GM19043 (cell line): ENCODE results near the gene GDI2.
A peak's percentile ranks its signal among the peaks of the same experiment; 100 is the strongest.
"Not testable (repeated sequence)": the region's sequence is repeated elsewhere in the genome, so short reads cannot be mapped to it uniquely, and the experiment has no call there.

ENCODE experiments used
- ATAC-seq: cut with Tn5 transposase; IDR thresholded peaks from one replicate; pipeline ENCODE4 v1.9.1; 2021; ENCODE audit warnings: low read depth; ENCODE audit not compliant: unreplicated experiment

GDI2 gene

DNA sequence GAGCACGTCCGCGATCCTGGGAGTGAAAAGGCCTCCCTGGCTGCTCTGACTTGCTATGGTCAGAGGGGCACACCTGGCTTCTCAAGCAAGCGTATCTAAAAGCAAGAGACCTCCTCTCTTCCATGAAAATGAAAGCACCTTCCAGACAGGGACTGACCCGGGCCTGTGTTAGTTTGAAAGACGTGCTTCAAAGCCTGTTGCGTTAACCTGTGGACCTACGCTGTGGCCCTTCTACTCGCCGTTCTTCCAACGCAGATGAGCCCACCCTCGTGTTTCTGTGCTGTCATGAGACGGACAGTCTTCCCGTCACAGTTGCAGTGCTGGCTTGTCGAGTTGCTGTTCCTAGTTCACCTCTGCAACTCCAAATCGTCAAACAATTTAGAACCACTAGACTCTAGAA is 15.5 kb upstream of the GDI2 start:
- ATAC-seq: no peak

DNA sequence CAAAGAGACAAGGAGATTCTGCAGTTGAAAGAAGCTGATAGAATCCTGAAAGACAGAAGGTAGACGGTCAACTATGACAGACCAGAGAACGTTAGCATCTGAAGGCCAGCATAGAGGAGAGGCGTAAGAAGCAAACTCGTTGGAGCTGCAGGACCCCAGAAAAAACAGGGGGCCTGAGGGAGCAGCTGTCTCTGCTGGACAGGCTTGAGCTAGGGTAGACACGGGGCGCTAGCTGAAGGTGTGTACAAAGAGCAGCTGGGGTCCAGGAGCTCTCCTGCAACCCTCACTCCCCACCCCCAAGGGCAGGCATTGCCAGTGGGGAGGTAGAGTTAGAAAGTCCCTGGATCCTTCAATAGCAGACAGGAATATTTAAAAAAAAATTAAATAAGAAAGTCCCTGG is 14.6 kb upstream of the GDI2 start:
- no peak for ATAC-seq

DNA sequence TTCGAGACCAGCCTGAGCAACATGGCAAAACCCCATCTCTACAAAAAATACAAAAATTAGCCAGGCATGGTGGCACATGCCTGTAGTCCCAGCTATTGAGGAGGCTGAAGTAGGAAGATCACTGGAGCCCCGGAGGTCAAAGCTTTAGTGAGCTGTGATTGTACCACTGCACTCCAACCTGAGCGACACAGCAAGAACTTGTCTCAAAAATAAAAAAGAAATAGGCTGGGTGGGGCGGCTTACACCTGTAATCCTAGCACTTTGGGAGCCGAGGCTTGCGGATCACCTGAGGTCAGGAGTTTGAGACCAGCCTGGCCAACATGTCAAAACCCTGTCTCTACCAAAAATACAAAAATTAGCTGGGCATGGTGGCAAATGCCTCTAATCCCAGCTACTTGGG is 13.3 kb upstream of the GDI2 start:
- ATAC-seq: not testable (repeated sequence)

DNA sequence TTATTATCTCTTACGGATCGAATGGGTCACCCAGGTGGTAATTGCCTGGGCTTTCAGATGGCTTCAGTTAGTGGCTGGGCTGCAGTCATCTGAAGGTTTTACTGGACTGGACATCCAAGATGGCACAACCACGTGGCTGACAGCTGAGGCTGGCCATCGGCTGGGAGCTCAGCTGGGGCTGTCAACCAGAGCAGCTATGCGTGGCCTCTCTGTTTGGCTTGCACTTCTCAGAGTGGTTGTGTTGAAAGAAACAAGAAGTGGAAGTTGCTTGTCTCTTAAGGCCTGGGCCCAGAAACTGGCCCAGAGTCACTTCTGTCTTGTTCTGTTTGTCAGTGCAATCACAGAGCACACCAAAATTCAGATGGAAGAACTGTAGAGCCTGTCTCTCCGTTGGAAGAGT is 5.7 kb upstream of the GDI2 start:
- peak; percentile 47 for ATAC-seq

DNA sequence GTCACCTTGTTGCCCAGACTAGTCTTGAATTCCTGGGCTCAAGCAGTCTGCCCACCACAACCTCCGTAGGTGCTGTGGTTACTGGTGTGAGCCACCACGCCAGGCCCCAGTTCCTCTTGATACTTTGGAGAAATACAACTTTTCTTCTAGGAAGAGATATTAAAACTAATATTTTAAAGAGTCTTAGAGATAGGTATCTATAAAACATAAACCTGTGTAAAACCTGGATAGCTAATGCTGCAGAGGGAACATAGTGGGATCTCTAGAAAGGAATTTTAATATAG is 4.8 kb upstream of the GDI2 start:
- ATAC-seq: no peak

DNA sequence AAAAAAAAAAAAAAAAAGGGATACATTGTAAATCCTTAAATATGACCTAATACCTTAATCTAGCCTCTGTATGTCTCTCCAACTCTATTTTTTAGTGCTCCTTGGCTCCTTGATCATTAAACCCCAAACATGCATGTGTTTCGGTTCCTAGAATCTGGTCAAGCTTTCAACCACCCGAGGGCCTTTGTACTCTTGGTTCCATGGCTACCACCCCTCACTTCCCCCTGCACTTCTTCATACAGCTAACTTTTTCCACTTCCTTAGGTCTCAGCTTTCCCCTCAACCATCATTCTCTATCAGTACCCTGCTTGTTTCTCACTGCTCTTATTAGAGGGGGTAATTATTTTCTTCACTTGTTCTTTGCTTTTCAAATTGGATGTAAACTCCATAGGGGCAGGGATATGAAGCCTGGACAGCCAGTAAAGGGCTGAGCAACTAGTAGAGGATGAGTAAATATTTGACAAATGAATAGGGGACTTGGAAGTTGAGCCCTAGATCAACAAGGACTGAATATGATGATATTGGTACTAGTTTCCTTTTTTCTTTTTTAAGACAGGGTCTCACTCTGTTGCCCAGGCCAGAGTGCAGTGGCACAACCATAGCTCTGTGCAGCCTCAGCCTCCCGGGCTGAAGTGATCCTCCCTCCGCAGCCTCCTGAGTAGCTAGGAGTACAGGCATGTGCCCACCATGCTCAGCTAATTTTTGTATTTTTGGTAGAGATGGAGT is 4.3 kb upstream of the GDI2 start:
- ATAC-seq: peak; percentile 23

DNA sequence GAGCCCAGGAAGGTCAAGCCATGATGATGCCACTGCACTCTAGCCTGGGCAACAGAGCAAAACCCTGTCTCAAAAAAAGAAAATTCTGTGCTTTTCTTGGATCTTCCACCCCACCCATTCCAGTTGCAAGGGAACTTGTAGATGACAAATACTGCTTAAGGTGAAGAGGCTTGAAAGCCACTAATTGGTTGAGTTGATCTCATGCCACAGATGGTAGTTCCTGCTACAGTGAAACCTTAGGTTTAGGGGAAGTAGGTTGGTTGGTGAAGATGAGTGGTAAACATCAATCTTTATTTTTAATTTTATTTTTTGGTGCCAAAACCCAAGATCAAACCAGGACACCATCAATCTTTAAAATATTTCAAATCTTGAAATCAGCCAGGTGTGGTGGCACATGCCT is 2.9 kb upstream of the GDI2 start:
- no peak for ATAC-seq

DNA sequence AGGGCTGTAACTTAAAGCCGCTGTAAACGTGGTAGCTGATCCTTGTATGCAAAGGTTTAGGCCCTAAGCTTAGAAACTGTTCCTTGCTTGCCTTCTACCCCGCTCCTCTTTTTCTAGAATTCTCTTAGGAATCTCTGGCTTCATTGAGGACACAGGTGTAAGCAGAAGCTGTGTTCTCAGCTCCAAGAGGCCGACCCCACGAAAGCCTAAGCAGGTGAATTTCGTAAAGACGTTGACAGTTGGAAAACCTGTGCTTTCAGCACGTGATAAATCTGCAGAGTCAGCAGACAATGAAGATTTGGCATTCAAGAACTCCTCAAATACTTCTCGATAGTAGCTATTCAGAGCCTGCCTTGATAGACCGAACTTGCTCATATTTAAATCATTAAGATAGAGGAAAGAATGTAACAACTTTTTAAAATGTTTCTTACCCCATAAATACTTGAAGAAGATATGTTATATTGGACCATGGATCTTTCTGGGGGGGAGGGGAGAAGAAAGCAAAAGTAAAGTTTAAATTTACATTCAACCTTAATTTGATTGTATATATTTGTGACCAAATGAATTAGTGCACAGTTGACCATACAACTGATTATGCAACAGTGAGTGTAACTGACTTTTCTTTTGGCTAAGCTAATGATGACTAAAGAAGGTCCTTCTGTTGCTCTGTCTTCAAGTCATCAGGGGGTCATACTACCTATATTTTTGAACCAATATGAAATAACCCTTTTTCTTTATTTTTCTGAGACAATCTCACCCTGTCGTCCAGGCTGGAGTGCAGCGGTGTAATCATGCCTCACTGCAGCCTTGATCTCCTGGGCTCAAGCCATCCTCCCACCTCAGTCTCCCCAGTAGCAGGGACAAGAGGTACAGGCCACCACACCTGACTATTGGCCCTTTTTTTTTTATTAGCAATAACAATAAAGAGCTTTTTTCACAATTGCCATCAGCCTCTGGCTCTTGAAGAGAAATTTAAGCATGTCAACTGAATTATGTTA is 1.2 kb upstream of the GDI2 start:
- ATAC-seq: no peak

DNA sequence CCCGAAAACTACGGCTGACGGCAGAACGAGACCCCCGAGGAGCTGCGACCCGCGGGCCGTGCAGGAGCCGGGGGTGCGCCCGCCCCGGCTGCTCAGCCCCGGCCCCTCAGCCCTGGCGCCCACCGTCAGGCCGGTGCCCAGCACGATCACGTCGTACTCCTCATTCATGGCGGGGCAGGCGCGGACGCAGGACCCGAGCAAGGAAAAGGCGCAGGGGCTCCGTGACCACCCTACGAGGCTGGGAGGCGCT is 218 bp downstream of the GDI2 start:
- peak; percentile 9 for ATAC-seq

DNA sequence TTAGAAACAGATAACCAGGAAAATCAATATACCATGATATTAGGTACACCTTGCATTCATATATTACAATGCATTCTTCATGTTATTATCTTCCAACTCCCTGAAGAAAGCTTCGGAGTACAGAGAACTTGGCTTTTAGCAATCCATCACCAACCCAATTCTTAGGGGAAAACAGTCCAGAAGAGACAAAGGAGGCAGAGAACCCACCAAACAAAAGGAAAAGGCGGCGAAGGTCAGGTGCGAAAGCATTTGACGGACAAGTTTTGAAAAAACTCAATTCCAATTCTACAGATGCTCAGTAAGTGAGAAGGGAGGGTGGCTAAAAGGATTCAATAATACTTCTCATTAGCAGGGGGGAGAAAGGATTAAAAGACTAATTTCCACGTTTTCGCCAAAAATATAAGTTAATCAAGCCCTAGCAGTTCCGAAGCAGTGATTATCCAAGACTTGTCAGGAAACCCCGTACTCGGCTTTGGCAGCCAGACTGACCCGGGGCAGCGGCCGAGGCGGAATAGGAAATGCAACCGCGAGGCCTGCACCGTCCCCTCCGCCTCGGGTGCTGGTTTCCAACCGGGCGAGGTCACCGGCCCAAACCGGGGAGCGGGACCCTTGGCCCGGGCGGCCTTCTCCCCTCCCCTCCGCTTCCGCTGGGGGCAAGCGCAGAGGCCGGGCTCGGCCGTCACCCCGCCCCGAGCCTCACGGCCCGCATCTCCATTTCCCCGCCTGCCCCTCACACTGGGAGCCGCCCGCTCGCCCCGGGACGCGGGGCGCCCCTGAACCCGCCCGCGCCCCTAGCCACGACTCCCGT is 747 bp downstream of the GDI2 start:
- peak; percentile 7 for ATAC-seq

DNA sequence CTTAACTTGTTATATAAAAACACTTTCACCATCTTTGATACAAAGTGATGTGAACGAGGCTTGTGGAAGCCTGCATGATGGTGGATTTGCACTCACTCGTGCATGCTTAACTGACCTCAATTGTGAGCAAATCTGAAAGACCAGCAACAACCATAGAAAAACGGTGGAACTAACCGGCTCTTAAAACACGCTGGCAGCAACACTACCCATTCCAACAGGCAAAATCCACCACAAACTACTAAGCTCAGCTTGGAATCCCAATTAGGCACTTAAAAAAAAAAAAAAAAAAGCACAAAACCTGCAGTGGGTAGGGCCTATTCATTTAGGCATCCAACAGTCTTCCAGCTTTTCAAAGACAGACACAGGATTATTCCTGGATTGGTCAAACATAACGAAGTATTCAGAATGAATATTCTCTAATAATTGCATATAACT is 1.8 kb downstream of the GDI2 start:
- ATAC-seq: no peak

DNA sequence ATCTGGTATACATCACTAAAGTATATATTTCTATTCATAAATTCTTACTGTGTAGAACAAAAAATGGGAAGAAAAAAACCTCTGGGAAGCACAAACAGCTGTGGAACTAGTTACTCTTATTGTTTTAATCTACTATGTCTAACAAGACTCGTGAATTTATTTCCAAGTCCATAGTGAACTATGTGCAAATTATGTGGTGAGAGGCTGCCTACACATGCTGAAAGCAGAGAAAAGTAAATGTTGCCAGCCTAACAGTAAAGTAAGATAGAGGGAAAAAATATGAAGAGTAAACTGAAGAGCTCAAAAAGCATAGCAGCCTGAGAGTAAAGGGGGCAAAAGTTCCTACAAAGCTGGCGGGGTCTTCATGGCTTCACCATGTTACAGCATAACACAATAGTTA is 3.0 kb downstream of the GDI2 start:
- no peak for ATAC-seq

DNA sequence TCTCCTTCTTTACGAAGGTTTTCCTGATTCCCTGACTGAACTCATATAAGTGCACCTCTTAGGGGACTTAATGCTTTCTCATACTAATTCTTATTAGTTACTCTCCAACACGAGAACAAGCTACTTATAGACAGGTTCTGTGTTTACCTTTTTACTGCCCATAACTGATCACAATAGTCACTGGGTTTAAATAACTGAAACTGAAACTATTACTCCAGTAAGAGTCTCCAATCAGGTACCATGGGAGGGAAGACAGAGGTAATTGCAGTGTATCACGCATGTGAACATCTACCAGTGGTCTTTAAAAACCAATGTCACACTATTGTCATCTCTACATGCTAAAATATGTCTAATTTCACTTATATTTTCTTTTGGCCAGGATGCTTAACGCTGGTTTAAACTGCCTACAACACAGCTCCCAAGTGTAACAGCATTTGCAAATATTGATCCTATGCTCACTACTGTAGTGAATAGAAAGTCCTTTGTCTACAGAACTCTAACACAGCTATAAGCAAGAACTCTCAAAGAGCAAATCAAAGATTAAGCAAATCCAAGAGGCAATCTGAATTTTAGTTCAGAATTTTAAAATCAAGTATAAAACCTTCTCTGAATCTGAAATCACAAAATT is 3.6 kb downstream of the GDI2 start:
- ATAC-seq: no peak

DNA sequence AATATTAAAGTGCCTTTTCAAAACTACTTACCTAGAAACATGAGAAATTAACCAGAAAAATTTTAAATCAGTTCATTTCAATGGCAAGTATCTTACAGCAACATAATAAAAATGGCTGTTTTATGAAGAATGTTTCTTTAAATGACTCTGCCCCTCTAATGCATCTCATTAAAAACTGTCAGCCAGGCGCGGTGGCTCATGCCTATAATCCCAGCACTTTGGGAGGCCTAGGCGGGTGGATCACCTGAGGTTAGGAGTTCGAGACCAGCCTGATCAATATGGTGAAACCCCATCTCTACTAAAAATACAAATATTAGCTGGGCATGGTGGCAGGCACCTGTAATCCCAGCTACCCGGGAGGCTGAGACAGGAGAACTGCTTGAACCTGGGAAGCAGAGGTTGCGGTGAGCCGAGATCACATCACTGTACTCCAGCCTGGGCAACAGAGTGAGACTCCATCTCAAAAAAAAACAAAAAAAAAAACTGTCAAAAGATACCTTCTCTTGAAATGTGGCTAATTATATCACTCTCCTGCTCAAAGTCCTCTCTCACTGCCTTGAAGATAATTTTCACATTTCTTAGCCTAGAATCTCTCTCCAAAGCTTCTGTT is 4.3 kb downstream of the GDI2 start:
- not testable (repeated sequence) for ATAC-seq

DNA sequence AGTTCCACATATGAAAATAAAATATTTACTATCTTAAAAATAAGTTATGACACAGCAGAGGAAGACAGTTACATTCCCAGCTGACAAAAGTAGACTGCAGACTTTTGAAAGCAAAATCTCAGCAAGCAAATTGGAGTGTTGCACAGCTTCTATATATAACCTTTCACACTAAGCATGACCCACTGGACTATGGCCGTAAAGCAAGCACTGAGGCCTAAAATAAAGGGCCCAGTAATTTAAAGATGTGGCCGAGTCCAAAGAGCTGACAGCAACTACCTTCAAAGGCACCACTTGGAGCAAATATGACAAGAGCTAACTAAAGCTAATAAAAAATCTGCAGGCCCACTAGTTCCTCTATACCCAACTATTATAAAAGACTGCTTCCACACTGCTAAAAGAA is 6.5 kb downstream of the GDI2 start:
- ATAC-seq: no peak

DNA sequence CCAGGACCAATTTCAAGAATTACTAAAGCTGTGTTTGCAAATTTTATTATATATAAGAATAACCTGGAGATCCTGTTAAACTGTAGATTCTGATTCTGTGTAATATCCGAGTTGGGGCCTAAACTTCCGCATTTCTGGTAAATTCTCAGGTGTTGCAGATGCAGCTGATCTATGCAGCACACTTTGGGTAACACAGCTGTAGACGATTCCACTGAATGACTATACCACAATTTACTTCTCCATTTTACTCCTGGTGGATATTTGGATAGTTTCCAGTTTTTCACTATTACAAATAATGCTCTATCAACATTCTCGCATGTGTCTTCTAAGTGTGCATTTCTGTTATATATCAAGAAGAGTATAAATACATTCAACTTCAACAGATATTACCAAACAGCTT is 7.5 kb downstream of the GDI2 start:
- ATAC-seq: no peak

DNA sequence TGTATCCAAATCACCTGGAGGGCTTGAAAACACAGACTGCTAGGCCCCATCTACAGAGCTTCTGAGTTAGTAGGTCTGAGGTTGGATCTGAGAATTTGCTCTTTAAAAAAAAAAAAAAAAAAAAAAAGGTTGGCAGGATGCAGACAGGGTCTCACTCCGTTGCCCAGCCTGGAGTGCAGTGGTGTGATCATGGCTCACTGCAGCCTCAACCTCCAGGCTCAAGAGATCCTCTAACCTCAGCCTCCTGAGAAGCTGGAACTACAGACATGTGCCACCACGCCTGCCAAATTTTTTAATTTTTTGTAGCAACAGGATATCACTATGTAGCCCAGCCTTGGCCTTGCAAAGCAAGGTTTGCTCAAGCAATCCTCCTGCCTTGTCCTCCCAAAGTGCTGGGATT is 8.0 kb downstream of the GDI2 start:
- ATAC-seq: no peak

DNA sequence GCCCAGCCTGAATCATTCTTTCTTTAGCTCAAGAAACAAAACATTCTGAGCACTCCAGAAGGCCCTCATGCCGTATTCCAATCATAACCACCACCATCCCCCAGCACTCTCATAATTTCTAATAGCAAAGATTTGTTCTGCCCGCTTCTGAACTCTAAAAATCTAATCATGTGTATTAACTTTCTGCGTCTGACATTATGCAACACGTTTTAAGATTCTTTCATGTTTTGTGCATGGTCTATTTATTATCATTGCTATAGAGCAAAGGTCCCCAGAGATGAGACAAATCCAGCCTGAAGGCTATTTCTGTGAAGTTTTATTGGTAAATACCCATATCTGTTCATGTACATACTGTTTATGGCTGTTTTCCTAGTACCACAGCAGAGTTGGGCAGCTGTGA is 8.8 kb downstream of the GDI2 start:
- ATAC-seq: no peak

DNA sequence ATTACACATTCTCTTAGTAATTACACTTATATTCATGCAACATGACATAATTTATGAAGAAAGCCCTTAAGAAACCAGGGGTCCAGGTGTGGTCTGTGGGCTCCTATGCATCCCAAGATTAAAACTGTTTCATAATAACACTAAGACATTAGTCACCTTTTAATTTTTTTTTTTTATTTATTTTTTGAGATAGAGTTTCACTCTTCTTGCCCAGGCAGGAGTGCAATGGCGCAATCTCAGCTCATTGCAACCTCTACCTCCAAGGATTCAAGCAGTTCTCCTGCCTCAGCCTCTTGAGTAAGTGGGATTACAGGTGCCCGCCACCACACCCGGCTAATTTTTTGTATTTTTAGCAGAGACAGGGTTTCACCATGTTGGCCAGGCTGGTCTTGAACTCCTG is 12.5 kb downstream of the GDI2 start:
- no peak for ATAC-seq

DNA sequence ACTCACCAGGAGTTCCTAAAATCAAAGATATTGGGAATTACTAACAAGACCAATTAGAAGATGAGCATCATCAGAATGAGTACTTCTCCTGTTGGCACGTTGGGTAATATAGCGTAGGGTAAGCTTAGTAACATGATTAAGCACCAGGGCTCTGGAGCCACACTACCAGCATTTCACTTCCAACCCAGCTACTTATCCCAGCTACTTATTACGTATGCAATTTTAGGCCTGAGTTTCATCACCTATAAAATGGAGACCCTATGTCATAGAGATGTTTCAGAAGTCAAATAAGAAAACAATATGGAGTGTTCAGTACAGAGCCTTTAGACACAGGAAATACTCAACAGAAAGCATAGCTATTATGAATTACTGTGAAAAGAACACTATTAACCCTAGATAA is 19.0 kb downstream of the GDI2 start:
- ATAC-seq: no peak

DNA sequence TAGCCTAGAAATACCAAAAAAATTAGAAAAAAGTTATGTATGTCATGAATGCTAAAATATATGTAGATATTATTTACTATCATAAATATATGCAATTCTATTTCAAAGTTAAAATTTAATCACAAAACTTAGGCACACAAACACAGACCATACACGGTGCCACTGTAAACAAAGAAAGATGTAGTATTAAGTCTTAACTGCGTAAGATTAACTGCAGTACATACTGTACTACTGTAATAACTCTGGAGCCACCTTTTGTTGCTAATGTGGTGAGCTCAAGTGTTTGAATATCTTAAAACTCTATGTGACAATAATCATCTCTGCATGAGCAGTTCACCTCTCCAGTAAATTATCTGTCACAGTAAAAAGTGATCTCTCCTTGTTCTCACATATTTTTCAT is 23.6 kb downstream of the GDI2 start:
- ATAC-seq: no peak
